Measurements from ENCODE around the gene FBRS.

The FBRS gene

DNA sequence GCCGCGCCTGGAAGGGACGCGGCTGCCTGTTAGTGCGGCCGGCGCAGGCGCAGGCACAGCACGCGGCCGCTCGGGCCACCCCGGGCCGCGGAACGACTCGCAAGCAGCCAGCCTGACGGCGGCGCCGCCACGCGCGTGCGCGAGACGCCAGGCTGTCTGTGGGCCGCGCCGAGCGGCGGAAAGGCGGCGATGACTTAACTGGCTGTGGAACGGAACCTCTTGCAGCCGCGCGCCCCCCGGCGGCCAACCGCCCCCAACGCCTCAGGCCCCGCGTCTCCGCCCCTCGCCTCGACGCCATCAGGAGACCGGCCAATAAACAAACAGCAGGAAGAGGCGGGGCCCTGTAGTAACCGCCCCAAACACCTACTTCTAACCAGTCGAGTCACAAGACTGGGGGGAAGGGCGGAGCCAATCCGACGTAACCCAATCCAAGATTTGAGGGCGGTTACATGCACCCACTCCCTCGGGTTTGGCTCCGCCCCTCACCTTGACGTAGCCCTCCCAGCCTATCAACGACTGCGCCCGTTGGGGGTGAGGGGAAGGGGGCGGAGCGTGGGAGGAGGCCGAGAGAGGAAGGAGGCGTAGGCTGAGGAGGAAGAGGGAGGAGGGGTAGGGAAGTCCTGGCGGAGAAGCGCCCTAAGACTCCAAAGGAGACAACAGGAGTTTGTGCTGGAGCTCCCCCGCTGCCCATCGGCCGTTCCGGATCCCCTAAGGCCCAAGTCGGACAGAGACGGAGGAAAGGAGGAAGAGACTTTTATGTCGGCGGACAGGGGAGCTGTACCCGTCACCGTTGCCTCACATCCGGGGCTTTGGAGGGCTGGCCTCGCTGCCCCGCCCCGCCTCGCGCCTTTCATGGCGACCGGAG is at the start of gene FBRS:
TSS of gene FBRS (plus strand) at position 566 of the 865 bp plus-strand sequence. CDS start 1,088 bp downstream, outside the sequence.
- Histone ChIP-seq H3K27me3 (replicated peaks; ENCODE audit: control insufficient read depth, insufficient read depth, low read length) (no peaks in the 10 kb centered on the region), H3K9me3 (ENCODE audit: control insufficient read depth, low read length) (no peaks in the 10 kb centered on the region), H3K4me3 (ENCODE audit: low read length) (peak within 1 kb of the TSS; percentile 95), H3K4me1 (ENCODE audit: control insufficient read depth, insufficient read depth, low read length) (peaks cover 28% of the 10 kb centered on the region), H3K36me3 (ENCODE audit: control insufficient read depth, insufficient read depth, low read length, severe bottlenecking) (peaks cover 54% of the 10 kb centered on the region), H3K9ac (ENCODE audit: low read length) (peak within 1 kb of the TSS; percentile 98)
- DNase-seq (ENCODE audit: low read depth), result peak; percentile 100

- peaks cover 8% of the 10 kb centered on the region for H3K4me1 ChIP-seq (ENCODE audit: control insufficient read depth, insufficient read depth, low read length)
- DNase-seq (ENCODE audit: low read depth), result no peak
- peaks cover 24% of the 10 kb centered on the region for H3K36me3 ChIP-seq (ENCODE audit: control insufficient read depth, insufficient read depth, low read length, severe bottlenecking)
- H3K9ac ChIP-seq (ENCODE audit: low read length), result peak overlapping the region; percentile 97
- no peaks in the 10 kb centered on the region for H3K9me3 ChIP-seq (ENCODE audit: control insufficient read depth, low read length)
- H3K27me3 ChIP-seq (replicated peaks; ENCODE audit: control insufficient read depth, insufficient read depth, low read length), result no peaks in the 10 kb centered on the region
- H3K4me3 ChIP-seq (ENCODE audit: low read length), result peak overlapping the region; percentile 91
These were observed 49.0 kb upstream of the FBRS start for GRCh38 chr16:30609002-30609925.

DNA sequence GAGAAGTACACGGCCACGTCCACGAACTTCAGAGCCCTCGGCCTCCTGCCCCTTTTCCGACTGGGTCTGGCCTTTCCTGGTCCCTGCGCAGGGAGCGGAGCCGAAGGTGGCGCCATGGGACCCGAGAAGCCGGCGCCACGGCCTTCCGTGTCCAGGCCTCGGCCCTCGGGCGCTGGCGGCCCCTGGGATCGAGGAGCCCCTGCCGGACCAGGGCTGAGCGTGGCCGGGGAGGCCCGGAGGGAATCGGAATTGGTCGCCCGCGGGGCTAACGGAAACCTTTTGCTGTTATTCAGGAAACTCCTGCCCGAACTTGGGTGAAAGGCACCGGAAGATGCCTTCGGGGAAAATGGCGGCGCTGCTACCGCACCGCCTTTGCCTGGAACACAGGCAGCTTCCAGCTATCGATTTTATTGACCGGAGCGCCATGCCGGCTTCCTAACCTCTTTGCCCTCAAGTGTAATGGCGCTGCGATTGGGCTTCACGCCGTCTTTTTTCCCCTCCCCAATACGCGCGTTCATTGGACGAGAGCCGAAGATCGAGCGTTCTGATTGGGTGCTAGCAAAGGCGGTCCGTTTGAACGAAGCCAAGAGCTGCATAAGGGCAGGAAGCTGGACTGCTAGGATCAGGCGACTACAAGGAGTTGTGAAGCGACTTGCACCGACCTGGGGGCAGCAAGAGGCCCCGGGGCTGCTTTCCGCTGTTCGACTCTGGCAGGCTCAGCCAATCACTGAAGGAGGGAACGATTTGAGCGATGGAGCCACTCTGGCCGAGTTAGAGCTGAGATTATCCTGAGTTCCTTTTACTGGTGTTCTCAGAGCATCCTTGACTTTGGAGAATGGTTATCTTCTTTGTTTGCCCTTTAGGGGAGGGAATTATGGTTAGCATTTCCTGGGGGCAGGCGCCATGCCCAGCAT is 48.0 kb upstream of the FBRS start, which contains the start of gene ZNF689:
TSS of gene ZNF689 (minus strand) at position 464 of the 914 bp plus-strand sequence. CDS start at position 116, 348 bp downstream.
- H3K4me1 ChIP-seq (ENCODE audit: control insufficient read depth, insufficient read depth, low read length), result peaks cover 8% of the 10 kb centered on the region
- peaks cover 14% of the 10 kb centered on the region for H3K36me3 ChIP-seq (ENCODE audit: control insufficient read depth, insufficient read depth, low read length, severe bottlenecking)
- peak within 1 kb of the TSS; percentile 97 for H3K9ac ChIP-seq (ENCODE audit: low read length)
- DNase-seq (ENCODE audit: low read depth), result peak; percentile 98
- no peaks in the 10 kb centered on the region for H3K9me3 ChIP-seq (ENCODE audit: control insufficient read depth, low read length)
- H3K4me3 ChIP-seq (ENCODE audit: low read length), result peak within 1 kb of the TSS; percentile 91
- H3K27me3 ChIP-seq (replicated peaks; ENCODE audit: control insufficient read depth, insufficient read depth, low read length), result no peaks in the 10 kb centered on the region

DNA sequence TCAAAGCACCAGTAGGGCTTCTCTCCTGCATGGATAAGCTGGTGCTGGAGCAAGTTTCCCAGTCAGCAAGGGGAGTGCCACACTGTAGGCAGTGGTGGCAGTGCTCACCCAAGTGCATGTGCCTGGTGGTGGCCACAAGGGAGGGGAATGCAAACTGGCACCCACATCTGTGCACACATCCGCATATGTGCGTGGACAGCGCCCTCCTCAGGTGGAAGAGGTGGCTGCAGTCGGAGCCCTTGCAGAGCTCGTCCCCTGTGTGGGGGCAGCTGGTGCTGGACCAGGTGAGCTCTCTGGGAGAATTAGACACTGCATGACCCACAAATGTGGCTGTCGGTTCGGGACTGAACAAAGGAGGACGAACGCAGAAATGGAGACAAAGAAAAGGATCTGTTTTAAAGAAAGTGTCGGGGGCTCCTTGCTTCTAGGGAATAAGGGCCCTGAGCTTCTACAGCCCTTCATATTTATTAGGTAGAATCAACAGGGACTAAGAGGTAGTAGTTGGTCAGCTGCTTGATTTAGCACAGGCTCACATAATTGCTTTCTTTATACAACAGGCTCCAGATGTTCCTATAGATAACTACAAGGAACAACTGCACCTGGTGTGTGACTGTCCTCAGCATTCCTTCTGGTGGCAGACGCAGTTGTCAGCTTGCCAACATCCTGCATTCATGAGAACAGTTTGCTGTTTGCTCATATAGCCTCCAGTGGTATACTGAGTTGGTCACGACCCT is 42.7 kb upstream of the FBRS start:
- no peak overlapping the region for H3K4me3 ChIP-seq (ENCODE audit: low read length)
- no peaks in the 10 kb centered on the region for H3K36me3 ChIP-seq (ENCODE audit: control insufficient read depth, insufficient read depth, low read length, severe bottlenecking)
- peaks cover 10% of the 10 kb centered on the region for H3K4me1 ChIP-seq (ENCODE audit: control insufficient read depth, insufficient read depth, low read length)
- peak; percentile 48 for DNase-seq (ENCODE audit: low read depth)
- H3K9ac ChIP-seq (ENCODE audit: low read length), result no peak overlapping the region
- no peaks in the 10 kb centered on the region for H3K27me3 ChIP-seq (replicated peaks; ENCODE audit: control insufficient read depth, insufficient read depth, low read length)
- no peaks in the 10 kb centered on the region for H3K9me3 ChIP-seq (ENCODE audit: control insufficient read depth, low read length)

GRCh38 chr16:30619202-30619601 is 39.0 kb upstream of the FBRS start:
- Histone ChIP-seq H3K9ac (ENCODE audit: low read length) (no peak overlapping the region), H3K27me3 (replicated peaks; ENCODE audit: control insufficient read depth, insufficient read depth, low read length) (no peaks in the 10 kb centered on the region), H3K4me3 (ENCODE audit: low read length) (no peak overlapping the region), H3K9me3 (ENCODE audit: control insufficient read depth, low read length) (no peaks in the 10 kb centered on the region), H3K36me3 (ENCODE audit: control insufficient read depth, insufficient read depth, low read length, severe bottlenecking) (no peaks in the 10 kb centered on the region), H3K4me1 (ENCODE audit: control insufficient read depth, insufficient read depth, low read length) (peaks cover 10% of the 10 kb centered on the region)
- no peak for DNase-seq (ENCODE audit: low read depth)

- H3K9me3 ChIP-seq (ENCODE audit: control insufficient read depth, low read length), result no peaks in the 10 kb centered on the region
- no peak overlapping the region for H3K9ac ChIP-seq (ENCODE audit: low read length)
- no peaks in the 10 kb centered on the region for H3K27me3 ChIP-seq (replicated peaks; ENCODE audit: control insufficient read depth, insufficient read depth, low read length)
- DNase-seq (ENCODE audit: low read depth), result no peak
- H3K4me3 ChIP-seq (ENCODE audit: low read length), result no peak overlapping the region
- peaks cover 10% of the 10 kb centered on the region for H3K4me1 ChIP-seq (ENCODE audit: control insufficient read depth, insufficient read depth, low read length)
- H3K36me3 ChIP-seq (ENCODE audit: control insufficient read depth, insufficient read depth, low read length, severe bottlenecking), result no peaks in the 10 kb centered on the region
These were observed 38.6 kb upstream of the FBRS start for GRCh38 chr16:30619638-30620037.

DNA sequence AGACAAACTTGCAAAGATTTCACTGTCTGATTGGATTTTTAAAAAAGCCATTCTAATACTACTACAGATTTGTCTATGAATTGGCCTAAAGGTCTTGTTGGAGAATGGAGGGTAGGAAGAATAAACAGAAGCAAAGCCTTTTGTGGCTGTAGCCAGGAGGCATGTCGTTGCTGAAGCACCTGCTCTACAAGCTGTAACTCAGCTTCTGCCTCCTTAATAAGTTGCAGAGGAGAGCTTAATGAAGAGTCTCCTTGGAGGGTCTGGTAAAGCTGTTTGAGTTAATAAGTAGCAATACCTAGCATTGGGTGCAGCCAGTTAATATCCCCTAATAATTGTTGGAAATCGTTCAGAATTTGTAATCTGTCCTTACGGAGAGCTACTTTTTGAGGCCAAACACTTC is 38.1 kb upstream of the FBRS start:
- H3K27me3 ChIP-seq (replicated peaks; ENCODE audit: control insufficient read depth, insufficient read depth, low read length), result no peaks in the 10 kb centered on the region
- H3K4me3 ChIP-seq (ENCODE audit: low read length), result no peak overlapping the region
- no peaks in the 10 kb centered on the region for H3K9me3 ChIP-seq (ENCODE audit: control insufficient read depth, low read length)
- H3K36me3 ChIP-seq (ENCODE audit: control insufficient read depth, insufficient read depth, low read length, severe bottlenecking), result no peaks in the 10 kb centered on the region
- no peak for DNase-seq (ENCODE audit: low read depth)
- H3K4me1 ChIP-seq (ENCODE audit: control insufficient read depth, insufficient read depth, low read length), result peaks cover 10% of the 10 kb centered on the region
- H3K9ac ChIP-seq (ENCODE audit: low read length), result no peak overlapping the region

DNA sequence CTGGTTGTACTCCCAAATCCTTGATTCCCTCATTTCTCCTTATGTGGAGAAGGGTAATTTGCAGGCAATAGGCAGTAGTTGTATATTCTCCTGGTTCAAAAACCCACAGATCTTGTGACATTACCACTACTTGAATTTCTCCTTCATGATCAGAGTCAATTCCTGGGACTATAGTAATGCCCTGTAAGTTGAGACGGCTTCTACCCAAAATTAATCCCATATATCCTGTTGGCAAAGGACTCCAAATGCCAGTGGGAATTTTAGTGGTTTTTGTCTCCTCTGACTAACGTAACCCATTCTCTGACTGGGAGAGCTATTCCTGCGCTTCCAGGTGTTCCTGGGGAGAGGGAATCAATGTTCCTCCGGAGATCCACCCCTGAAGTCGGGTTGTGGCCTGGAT is 36.5 kb upstream of the FBRS start:
- DNase-seq (ENCODE audit: low read depth), result peak; percentile 54
- H3K9ac ChIP-seq (ENCODE audit: low read length), result no peak overlapping the region
- no peaks in the 10 kb centered on the region for H3K27me3 ChIP-seq (replicated peaks; ENCODE audit: control insufficient read depth, insufficient read depth, low read length)
- H3K36me3 ChIP-seq (ENCODE audit: control insufficient read depth, insufficient read depth, low read length, severe bottlenecking), result no peaks in the 10 kb centered on the region
- H3K4me3 ChIP-seq (ENCODE audit: low read length), result no peak overlapping the region
- no peaks in the 10 kb centered on the region for H3K9me3 ChIP-seq (ENCODE audit: control insufficient read depth, low read length)
- peaks cover 10% of the 10 kb centered on the region for H3K4me1 ChIP-seq (ENCODE audit: control insufficient read depth, insufficient read depth, low read length)

- Histone ChIP-seq H3K4me1 (ENCODE audit: control insufficient read depth, insufficient read depth, low read length) (peaks cover 10% of the 10 kb centered on the region), H3K9me3 (ENCODE audit: control insufficient read depth, low read length) (no peaks in the 10 kb centered on the region)
These were observed 35.7 kb upstream of the FBRS start for GRCh38 chr16:30622455-30623032.

More at GRCh38 chr16:30622455-30623032, 35.7 kb upstream of the FBRS start:
- no peaks in the 10 kb centered on the region for H3K36me3 ChIP-seq (ENCODE audit: control insufficient read depth, insufficient read depth, low read length, severe bottlenecking)
- no peak overlapping the region for H3K9ac ChIP-seq (ENCODE audit: low read length)
- no peaks in the 10 kb centered on the region for H3K27me3 ChIP-seq (replicated peaks; ENCODE audit: control insufficient read depth, insufficient read depth, low read length)
- no peak overlapping the region for H3K4me3 ChIP-seq (ENCODE audit: low read length)
- DNase-seq (ENCODE audit: low read depth), result no peak

All from adipocyte (in vitro differentiated cells).